Right lobe of liver (tissue), 6 donors: Measurements from ENCODE around the gene NRCAM. TPM values are rescaled to one million over a fixed set of nuclear protein-coding genes. Genes with fewer than 3 reads are reported as not detected.

Source experiments
- ATAC-seq, 4 donors: fragments of 200-7000 bp; cut with Tn5 transposase; one replicate each; pipeline ENCODE4 v1.9.1; 2020; ENCODE audit warnings: mild to moderate bottlenecking in 4 of 4, moderate library complexity in 4 of 4
- DNase-seq, 3 donors: peaks; one replicate each; pipeline ENCODE4 v3.0.0-alpha.2; 2020
- H3K27ac ChIP-seq, 3 donors: fragments of 200-600 bp; one replicate each; pipeline ENCODE4 v1.8.0; 2022
- H3K27me3 ChIP-seq, 2 donors: fragments of 200-600 bp; one replicate each; pipeline ENCODE4 v1.8.0; 2022
- H3K36me3 ChIP-seq, 4 donors: fragments of 200-600 bp; sonication (generic) in 1 of 4; one replicate each; pipeline versions ENCODE4 v1.5.1 to v1.8.0; 2017 to 2022; ENCODE audit warnings: control low read depth in 1 of 4
- H3K4me1 ChIP-seq, 4 donors: fragments of 200-600 bp; sonication (generic) in 1 of 4; one replicate each; pipeline versions ENCODE4 v1.5.1 to v1.8.0; 2017 to 2022; ENCODE audit warnings: control low read depth in 1 of 4
- H3K4me3 ChIP-seq, 3 donors: fragments of 200-600 bp; one replicate each; pipeline ENCODE4 v1.8.0; 2022
- H3K9me3 ChIP-seq, 4 donors: fragments of 200-600 bp; sonication (generic) in 1 of 4; one replicate each; pipeline versions ENCODE4 v1.5.1 to v1.8.0; 2017 to 2022; ENCODE audit warnings: control low read depth in 1 of 4
- POLR2A ChIP-seq: fragments of 450-650 bp; IDR thresholded peaks from one replicate; pipeline ENCODE4 v1.6.1; 2017; ENCODE audit warnings: antibody characterized with exemption, mild to moderate bottlenecking
- WGBS: methylation state at CpG from one replicate; pipeline ENCODE4 v1.1.6; 2018; ENCODE audit warnings: low coverage, low lambda C conversion rate; ENCODE audit not compliant: insufficient coverage; ENCODE audit errors: missing lambda C conversion rate; 5-methylcytosine and 5-hydroxymethylcytosine counted together
- intact Hi-C, 2 donors: fragments of 100-400 bp; cut with DNase I; formaldehyde crosslinking; loops; one replicate each; pipeline versions ENCODE4 v1.11.2 to v1.14.1; 2022
- total RNA-seq, 6 experiments: library from RNA; depleted of rRNA in 2 of 6; stranded (reverse); fragments of >200 nt in 2 of 6; fragmentation: NEBNext Ultra II Directional in 3 of 6; extraction: Animal tissue kit (Norgen Biotek cat#: 25700) in 3 of 6; gene quantifications; one replicate each; pipeline versions ENCODE4 v1.1.0 to v1.2.4, GENCODE V29; 2016 to 2023
- TF ChIP-seq, protein P1 (sequence below), 4 donors: fragments of 200-600 bp in 3 of 4; fragments of 450-650 bp in 1 of 4; IDR thresholded peaks; one replicate each; pipeline versions ENCODE4 v1.5.1 to v1.8.0; 2016 to 2022; ENCODE audit warnings: antibody characterized with exemption in 4 of 4, mild to moderate bottlenecking in 2 of 4
- donor health status: DM: no; HTN: yes; CAD: no.
- donor health status: DM: no; HTN: no; CAD: no.
- donor health status: DM: no; HTN: no; CAD: no.
- donor health status: DM: no; HTN: yes; CAD: no.
- donor health status: DM: no; HTN: yes; CAD: no.

NRCAM gene
- total RNA-seq, 6 experiments from 2014 or later = 0.16 to 1.9 (median 0.27) TPM

DNA sequence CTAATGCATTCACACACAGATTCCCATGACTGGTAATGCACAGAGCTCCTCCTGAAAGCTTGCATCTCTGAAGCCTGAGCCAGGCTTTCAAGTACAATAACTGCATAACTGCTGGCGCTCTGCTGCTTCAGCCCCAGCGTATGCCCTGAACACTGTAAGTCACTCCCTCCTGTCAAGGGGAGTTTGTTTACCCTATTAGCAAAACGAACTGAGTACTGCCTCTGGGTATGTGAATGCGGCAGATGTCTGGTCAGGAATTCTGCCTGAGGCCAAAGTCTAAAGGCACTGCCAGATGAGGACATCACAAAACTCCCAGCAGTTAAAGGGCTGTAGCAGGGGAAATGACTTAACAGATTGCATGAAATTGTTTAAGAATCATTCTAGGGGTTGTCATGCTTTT lies 97.7 kb downstream of the NRCAM start:
- intact Hi-C loops = no loop called here
- 22% methylated on average over 2 of the region's 4 CpGs for WGBS
- Histone ChIP-seq H3K4me1 (peaks cover 0 to 8% (median 0%) of the 10 kb centered on the region in 4 donors), H3K27ac (no peak overlapping the region), H3K9me3 (no peaks in the 10 kb centered on the region), H3K36me3 (no peaks in the 10 kb centered on the region), H3K27me3 (no peaks in the 10 kb centered on the region), H3K4me3 (no peak overlapping the region)
- peak; percentile 94 to 100 (median 98) for ATAC-seq
- peak in 2 of 3 donors; percentile 41 to 63 for DNase-seq
- TF ChIP-seq POLR2A = no peak
- TF ChIP-seq, protein P1, sequence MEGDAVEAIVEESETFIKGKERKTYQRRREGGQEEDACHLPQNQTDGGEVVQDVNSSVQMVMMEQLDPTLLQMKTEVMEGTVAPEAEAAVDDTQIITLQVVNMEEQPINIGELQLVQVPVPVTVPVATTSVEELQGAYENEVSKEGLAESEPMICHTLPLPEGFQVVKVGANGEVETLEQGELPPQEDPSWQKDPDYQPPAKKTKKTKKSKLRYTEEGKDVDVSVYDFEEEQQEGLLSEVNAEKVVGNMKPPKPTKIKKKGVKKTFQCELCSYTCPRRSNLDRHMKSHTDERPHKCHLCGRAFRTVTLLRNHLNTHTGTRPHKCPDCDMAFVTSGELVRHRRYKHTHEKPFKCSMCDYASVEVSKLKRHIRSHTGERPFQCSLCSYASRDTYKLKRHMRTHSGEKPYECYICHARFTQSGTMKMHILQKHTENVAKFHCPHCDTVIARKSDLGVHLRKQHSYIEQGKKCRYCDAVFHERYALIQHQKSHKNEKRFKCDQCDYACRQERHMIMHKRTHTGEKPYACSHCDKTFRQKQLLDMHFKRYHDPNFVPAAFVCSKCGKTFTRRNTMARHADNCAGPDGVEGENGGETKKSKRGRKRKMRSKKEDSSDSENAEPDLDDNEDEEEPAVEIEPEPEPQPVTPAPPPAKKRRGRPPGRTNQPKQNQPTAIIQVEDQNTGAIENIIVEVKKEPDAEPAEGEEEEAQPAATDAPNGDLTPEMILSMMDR (IDR thresholded peaks at IDR 0.05) = no peak

DNA sequence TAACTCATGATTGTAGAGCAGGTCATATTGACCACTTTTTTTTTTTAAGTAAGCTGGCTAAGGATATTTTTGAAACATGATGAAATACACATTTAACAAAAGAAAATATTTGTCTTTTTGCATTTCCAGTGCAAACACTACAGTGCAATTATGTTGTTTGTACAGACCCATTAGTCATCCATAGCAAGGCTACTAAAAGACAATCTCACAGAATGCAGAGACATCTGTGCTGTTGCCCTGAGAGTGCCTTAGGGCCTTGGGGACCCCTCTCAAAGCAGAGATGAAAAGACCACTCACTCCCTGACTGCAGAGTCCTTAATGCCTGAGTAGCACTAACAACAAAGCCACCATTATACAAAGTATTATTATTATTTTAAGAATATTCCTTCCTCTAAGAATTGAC lies 104.5 kb downstream of the NRCAM start:
- Histone ChIP-seq H3K27me3 (no peaks in the 10 kb centered on the region), H3K4me3 (no peak overlapping the region), H3K36me3 (no peaks in the 10 kb centered on the region), H3K27ac (no peak overlapping the region), H3K4me1 (no peaks in the 10 kb centered on the region), H3K9me3 (no peaks in the 10 kb centered on the region)
- TF ChIP-seq, protein P1 (IDR thresholded peaks at IDR 0.05) = no peak
- no peak for TF ChIP-seq POLR2A
- ATAC-seq (no peak), DNase-seq (no peak)
- intact Hi-C loops = no loop called here

DNA sequence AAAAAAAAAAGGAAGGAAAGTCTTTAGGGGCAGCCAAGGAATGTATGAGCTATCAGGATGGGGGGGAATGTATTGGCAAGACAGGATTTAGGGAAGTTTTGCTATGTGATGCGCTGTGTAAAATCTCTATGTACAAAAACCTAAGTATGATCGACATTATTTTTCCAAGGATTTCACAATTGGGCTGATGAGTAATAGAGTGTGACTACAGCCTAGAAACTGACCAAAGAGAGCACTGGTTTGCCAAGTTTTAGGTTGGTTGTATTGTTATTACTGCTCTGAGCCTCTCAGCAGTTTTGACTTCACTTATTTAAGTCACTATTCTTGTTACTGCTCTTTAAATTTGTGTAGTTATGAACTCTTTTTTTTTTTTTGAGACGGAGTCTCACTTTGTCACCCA lies 107.3 kb downstream of the NRCAM start:
- no peak for DNase-seq
- no peaks in the 10 kb centered on the region for H3K9me3 ChIP-seq
- peak in 1 of 4 donors; percentile 32 for ATAC-seq
- no peaks in the 10 kb centered on the region for H3K4me1 ChIP-seq
- intact Hi-C loops = no loop called here
- H3K36me3 ChIP-seq = no peaks in the 10 kb centered on the region
- no peak overlapping the region for H3K4me3 ChIP-seq
- WGBS = 83% methylated on average over 2 of the region's 3 CpGs
- no peak for TF ChIP-seq POLR2A
- TF ChIP-seq, protein P1 (IDR thresholded peaks at IDR 0.05) = no peak
- H3K27me3 ChIP-seq = no peaks in the 10 kb centered on the region
- H3K27ac ChIP-seq = no peak overlapping the region

DNA sequence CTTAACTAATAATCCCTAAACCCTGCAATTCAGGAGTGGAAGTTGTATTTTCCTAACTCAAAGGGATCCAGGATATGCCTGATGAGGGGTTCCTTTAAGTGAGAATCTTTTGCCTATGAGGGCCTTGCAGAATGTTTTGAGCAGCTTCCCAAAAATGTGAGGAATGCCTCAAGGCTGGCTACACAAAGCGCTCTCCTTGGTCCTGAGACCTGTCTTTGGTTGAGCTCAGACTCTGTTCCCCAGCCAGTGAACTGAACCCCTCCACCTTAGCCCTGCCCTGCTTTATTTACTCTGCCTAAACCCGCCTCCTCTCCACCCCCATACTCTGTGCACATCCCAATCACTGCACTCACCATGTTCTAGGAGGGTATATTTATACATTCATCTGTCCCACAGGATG lies 108.6 kb downstream of the NRCAM start:
- Histone ChIP-seq H3K9me3 (no peaks in the 10 kb centered on the region), H3K4me1 (no peaks in the 10 kb centered on the region), H3K36me3 (no peaks in the 10 kb centered on the region), H3K4me3 (no peak overlapping the region), H3K27me3 (no peaks in the 10 kb centered on the region), H3K27ac (no peak overlapping the region)
- no peak for DNase-seq
- no peak for ATAC-seq
- TF ChIP-seq, protein P1 (IDR thresholded peaks at IDR 0.05) = no peak
- no peak for TF ChIP-seq POLR2A
- intact Hi-C loops = no loop called here
- 60% methylated on average over 2 of the region's 2 CpGs for WGBS

DNA sequence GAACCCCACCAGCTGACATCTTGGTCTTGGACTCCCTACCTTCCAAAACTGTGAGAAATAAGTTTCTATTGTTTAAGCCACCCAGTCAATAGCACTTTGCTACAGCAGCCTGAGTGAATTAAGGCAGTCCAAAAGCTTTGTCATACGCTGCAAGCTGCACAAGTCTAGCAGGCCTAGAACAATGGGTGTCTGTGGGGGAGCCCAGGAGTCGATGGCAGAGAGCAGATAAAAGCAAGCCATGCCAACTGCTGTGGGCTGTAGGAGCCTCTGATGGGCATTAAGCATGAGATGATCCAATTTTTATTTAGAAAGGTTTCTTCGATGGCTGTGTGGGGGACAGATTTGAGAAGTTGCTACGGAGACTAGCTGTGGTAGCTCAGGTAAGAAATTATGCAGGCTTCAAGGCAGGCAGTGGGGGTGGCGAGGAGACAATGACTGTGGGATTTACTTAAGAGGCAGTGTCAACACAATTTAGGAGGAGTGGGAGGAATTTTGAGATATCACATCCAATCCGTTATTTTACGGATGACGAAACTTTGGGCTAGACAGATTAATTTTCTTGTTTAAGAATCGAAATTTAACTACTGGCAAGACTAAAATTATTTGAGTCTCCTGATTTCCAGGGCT lies 110.4 kb downstream of the NRCAM start:
- TF ChIP-seq POLR2A = no peak
- TF ChIP-seq, protein P1 (IDR thresholded peaks at IDR 0.05) = no peak
- no peak for DNase-seq
- H3K36me3 ChIP-seq = no peaks in the 10 kb centered on the region
- H3K27me3 ChIP-seq = no peaks in the 10 kb centered on the region
- no peak for ATAC-seq
- no peaks in the 10 kb centered on the region for H3K4me1 ChIP-seq
- WGBS = 63% methylated on average over 8 of the region's 9 CpGs
- intact Hi-C loops = no loop called here
- H3K4me3 ChIP-seq = no peak overlapping the region
- H3K27ac ChIP-seq = no peak overlapping the region
- no peaks in the 10 kb centered on the region for H3K9me3 ChIP-seq
